HG03442 (cell line): ENCODE measurements around the gene ZNF483.
A peak's percentile ranks its signal among the peaks of the same experiment; 100 is the strongest.
"Not testable (repeated sequence)": the region's sequence is repeated elsewhere in the genome, so short reads cannot be mapped to it uniquely, and the experiment has no call there.

ENCODE experiments used
- ATAC-seq: cut with Tn5 transposase; IDR thresholded peaks from one replicate; pipeline ENCODE4 v1.9.1; 2021; ENCODE audit warnings: mild to moderate bottlenecking, moderate library complexity; ENCODE audit not compliant: unreplicated experiment

Gene ZNF483

DNA sequence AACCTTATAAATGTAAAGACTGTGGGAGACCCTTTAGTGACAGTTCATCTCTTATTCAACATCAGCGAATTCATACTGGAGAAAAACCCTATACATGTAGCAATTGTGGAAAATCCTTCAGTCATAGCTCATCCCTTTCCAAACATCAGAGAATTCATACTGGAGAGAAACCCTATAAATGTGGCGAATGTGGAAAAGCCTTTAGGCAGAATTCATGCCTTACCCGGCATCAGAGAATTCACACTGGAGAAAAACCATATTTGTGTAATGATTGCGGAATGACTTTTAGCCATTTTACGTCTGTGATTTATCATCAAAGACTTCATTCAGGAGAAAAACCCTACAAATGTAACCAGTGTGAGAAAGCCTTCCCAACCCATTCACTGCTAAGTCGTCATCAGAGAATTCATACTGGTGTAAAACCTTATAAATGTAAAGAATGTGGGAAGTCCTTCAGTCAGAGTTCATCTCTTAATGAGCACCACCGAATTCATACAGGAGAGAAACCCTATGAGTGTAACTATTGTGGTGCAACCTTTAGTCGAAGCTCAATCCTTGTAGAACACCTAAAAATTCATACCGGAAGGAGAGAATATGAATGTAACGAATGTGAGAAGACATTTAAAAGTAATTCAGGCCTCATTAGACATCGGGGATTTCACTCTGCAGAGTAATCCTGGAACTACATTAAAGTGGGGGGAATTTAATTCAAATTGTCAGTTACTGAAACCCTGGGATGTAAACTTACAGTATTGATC is 17.7 kb downstream of the ZNF483 start:
- no peak for ATAC-seq

DNA sequence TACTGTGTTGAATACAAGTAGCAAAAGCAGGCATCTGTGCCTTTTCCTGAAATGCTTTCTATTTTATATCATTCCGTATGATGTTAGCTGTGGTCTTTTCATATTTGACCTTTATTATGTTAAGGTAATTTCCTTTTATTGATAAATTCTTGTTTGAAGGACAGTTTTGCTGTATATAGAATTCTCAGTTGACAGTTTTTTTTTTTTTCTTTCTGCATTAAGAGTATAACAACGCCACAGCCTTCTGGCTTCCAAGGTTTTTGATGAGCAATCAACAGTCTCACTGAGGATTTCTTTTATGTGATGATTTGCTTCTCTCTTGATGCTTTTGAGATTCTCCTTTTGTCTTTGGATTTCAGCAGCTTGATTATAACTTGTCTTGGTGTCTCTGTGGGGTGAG is 23.6 kb downstream of the ZNF483 start:
- ATAC-seq: no peak

GRCh38 chr9:111555425-111555824 is 30.4 kb downstream of the ZNF483 start:
- not testable (repeated sequence) for ATAC-seq

DNA sequence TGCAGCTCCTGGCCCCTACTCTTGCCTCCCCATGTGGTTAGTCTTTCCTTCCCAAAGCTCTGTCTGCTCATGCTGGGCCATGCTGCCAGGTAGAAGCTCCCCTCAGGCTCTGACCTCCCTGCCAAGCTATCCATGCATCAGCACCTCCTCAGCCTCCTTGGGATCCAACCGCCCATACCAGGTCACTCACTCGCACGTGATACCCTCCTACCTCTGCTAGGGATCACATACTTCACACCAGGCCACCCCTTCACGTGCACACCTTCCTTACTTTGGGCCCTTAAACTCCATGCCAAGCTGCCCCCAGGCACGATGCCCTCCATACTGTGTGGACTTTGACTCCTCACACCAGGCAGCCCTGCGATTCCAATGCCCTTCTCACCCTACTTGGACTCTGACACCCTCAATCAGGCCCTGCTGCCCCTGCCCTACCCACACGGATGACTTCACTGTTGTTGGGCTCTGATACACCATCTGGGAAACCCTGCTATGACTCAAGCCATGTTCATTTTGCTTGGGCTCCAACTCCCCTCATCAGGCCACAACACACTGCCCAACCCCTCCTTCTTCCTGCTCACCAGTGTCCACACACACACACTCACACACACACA is 34.1 kb downstream of the ZNF483 start:
- no peak for ATAC-seq

GRCh38 chr9:111561165-111561719 is 36.3 kb downstream of the ZNF483 start:
- no peak for ATAC-seq

GRCh38 chr9:111566234-111566633 is 41.3 kb downstream of the ZNF483 start:
- ATAC-seq: no peak

DNA sequence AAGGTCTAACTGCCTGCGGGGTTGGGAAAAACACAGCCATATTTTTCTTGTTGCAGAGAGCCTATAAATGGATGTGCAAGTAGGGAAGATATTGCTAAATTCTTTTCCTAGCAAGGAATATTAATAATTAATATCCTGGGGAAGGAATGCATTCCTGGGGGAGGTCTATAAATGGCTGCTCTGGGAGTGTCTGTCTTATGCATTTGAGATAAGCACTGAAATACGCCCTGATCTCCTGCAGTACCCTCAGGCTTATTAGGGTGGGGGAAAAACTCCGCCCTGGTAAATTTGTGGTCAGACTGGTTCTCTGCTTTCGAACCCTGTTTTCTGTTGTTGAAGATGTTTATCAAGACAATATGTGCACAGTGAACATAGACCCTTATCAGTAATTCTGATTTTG is 43.1 kb downstream of the ZNF483 start:
- not testable (repeated sequence) for ATAC-seq

DNA sequence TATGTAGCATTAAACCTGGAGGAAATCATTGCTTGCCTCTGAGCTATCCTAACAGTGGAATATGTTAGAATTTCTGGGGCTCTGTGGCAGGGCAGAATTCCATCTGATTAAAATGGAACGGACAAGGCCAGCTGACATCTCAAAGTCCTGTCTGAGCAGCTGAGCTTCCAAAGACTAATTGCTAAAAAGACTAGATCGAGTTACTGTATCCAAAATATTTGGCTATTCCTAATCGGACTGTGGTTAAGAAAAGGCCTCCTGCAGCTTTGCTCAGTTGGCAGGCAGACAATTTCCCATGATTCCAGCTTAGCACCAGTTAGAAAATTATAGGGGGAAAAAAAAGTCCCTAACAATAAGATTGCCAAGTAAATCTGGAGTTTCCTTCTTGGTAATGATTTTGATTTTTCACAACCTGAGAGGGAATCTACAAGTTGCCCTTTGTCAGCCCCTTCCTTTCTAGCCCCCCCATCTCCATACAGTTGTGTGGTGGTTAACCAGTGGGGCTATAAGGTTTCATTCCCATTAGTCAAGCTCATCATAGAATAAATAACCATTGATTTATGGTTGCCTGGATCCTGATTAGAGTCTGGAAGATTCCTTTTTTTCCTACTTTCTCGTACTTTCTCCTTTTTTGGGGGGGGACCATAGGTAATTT is 48.1 kb downstream of the ZNF483 start:
- no peak for ATAC-seq

DNA sequence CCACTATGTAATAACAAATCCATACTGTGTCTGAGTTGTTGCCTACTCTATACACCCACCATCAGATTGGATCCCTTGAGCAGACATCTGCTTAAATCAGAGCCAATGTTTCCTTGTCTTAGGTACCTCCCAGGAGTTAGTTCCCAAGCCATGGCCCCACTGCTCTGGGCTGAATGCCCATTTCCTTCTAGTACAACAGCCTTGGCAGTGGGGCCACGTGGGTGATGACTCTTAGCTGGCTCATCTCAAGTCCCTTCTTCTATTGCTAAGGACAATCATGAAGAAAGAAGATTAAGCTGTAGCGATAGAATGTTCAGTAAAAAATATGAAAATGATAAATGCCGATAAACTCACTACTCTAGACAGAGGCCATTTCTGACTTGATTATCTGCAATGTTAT is 57.9 kb downstream of the ZNF483 start:
- ATAC-seq: no peak

DNA sequence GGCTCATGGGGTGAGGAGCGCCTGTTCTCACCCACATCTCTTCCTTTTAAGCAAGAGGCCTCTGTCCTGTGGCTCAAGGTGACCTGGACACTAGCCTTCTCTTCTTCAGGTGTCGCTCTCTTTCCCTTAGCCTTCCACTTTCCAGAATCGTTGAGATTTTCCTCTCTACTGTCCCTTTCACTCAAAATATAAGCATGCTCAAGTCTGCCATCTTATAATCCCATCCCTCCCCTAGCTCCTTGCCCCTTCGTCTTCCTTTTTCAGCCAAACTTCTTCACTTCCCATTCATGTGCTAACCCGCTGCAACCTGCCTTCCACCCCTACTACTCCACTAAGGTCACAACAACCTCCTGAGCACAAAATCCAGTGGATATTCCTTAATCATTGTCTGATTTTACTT is 61.4 kb downstream of the ZNF483 start:
- ATAC-seq: no peak

- ATAC-seq: no peak
Observed at GRCh38 chr9:111588846-111589245, 63.9 kb downstream of the ZNF483 start.

DNA sequence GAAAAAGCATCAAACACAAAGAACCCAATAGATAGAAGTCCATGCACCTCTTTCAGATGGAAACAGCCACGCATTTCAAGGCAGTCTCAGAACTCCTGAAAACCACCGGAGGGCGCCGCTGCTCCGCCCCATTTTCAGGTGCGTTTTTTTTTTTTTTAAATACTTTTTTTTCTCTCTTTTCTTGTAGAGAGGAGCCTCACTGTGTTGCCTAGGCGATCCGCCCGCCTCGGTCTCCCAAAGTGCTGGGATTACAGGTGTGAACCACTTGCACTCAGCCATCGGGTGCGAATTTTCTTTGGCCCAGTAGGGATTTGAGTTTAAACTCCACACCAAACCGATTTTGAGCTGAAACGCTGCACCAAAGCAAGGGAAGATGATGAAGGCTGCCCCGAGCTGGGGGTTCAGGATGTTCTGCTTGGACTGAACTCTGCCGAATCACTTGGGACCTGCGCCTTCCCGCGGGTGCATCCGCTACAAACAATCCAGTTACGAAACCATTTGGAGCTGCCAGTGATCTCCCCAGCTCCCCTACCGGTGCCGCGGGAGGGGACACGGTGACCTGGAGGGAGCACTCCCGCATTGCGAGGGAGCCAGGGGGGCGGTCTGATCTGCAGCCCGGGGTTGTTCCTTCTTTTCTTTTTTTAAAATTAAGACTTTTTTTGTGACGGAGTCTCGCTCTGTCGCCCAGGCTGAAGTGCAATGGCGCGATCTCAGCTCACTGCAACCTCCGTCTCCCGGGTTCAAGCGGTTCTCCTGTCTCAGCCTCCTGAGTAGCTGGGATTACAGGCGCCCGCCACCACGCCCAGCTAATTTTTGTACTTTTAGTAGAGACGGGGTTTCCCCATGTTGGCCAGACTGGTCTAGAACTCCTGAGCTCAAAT is 73.1 kb downstream of the ZNF483 start:
- peak; percentile 45 for ATAC-seq

GRCh38 chr9:111598733-111599091 is 73.7 kb downstream of the ZNF483 start:
- no peak for ATAC-seq

DNA sequence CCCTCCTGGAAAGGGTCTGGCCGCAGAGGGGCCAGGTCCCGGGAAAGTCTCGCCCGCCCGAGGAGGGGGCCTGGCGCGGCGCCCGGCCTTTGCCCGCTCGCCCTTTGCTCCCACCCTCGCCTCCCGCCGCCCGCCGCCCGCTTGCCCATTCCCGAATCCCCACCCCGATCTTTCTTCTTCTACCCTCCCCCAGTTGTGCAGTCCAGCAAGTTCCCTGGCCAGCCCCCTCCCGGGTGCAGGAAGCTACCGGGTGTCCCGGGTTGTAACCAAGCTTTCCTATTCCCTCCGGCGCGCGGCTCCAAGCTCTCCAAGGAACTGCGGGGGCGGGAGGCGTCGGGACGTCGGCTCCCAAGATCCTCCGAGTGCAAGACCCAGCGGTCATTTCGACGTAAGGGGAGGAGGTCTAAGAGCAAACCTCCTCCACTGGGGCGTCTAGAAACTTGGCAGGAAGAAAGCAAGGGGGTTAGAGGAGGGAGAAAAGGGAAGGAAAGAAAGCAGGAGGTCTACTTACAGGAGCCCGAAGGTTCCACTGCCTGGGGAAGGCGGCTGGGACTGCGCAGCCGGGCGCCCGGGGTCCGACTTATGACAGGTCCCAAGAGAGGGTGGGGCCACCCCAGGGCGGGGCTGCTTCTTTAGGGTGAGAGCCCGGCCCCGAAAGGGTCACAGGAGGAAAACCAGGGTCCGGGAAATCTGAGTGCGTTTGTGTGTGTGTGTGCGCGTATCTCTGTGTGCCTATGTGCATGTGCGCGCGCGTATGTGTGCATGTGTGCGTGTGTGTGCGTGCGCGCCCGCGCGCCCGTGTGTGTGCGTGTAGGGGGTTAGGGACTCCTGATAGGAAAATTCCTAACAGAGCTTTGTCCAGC is 74.3 kb downstream of the ZNF483 start, which contains the start of gene PTGR1:
TSS of gene PTGR1 (minus strand) at position 556 of the 863 bp plus-strand sequence. CDS start 2,225 bp downstream, outside the sequence.
- peak; percentile 38 for ATAC-seq

- peak; percentile 6 for ATAC-seq
Observed at GRCh38 chr9:111599955-111600343, 75.0 kb downstream of the ZNF483 start.

DNA sequence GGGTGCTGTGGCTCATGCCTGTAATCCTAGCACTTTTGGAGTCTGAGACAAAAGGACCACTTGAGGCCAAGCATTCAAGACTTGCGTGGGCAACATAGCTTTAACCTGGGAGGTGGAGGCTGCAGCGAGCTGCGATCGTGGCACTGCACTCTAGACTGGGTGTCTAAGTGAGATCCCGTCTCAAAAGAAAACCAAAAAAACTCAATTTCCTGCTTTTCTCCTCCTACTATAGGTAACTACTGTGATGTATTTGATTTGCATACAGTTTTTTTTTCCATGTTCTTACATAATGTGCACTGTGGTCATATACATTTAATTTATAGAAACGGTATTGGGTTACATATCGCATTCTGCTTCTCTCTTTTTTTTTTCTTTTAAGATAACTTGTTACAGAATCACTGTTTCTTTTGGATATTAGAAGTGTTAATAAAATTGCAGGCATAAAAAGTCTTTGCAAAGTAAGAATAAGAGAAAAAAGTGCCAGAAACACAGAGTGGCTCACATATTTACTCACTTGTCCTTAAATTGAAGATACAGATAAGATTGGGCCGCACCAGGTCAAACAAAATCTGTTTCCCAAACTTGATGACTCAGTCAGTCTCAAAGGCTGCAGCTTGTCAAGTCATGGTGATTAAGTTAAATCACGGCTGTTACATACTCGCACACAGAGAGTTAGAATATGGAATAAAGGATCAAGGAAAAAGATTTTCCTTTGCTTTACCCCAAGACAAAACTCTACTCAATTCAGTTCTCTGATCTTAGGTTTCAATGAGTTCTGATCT is 76.4 kb downstream of the ZNF483 start:
- ATAC-seq: no peak

DNA sequence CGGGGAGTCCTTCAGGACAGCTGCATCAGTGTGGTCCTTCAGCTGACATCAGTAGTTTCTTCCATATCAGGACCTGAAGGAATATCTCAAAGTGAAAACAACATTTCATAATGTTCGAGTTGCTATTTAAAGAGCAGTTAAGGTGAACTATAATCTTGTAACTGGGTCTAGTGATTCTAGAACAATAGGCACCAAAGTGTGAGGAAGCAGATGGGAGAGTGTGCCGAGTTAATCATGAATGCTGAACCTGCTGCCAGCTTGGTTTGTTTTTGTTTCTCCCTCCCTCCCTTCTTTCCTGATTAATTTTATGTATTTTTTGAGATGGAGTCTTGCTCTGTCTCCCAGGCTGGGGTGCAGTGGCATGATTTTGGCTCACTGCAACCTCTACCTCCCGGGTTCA is 78.1 kb downstream of the ZNF483 start:
- no peak for ATAC-seq

DNA sequence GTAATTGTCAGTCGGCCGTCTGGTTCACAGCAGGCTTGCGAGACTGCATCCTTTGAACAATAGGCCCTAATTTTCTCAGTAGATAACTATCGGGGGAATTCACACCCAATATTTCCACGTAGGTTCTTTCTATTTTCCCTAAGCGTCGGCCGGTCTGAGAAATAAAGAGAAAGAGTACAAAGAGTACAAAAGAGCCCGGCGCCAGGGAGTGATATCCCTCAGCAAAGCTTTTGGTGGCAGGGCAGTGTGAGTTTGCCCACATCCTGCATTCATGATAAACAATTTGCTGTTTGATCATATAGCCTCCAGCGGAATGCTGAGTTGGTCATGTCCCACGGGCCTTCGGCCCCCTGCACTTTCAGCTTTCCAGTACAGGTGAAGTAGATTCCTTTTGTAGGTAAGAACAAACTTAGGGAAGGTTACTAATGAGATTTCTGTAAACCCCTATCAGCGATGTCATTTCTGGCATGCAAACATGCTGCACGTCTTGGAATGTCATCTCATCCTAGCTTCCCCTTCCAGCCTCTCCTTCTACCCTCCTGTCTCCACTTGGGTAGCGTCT is 79.2 kb downstream of the ZNF483 start:
- ATAC-seq: no peak

- no peak for ATAC-seq
Observed at GRCh38 chr9:111605041-111605559, 80.1 kb downstream of the ZNF483 start.
